Prostate gland (tissue), 2 donors: Measurements from ENCODE around the gene GDF2. TPM values are rescaled to one million over a fixed set of nuclear protein-coding genes. Genes with fewer than 3 reads are reported as not detected.

Source experiments
- DNase-seq: peaks from one replicate; pipeline ENCODE4 v3.0.0-alpha.2; 2019; ENCODE audit warnings: low spot score
- H3K27ac ChIP-seq, 2 donors: fragments of 200-600 bp; sonication (generic); 2 replicates each; pipeline ENCODE4 v1.5.1; 2017 to 2019
- H3K27me3 ChIP-seq: fragments of 200-600 bp; sonication (generic); replicated peaks from 2 replicates; pipeline ENCODE4 v1.5.1; 2019; ENCODE audit not compliant: insufficient read depth
- H3K36me3 ChIP-seq, 2 donors: fragments of 200-600 bp; sonication (generic); 1 replicate in 1 of 2; 2 replicates in 1 of 2; pipeline versions ENCODE4 v1.5.1 to v1.8.1; 2017 to 2019
- H3K4me1 ChIP-seq: fragments of 200-600 bp; sonication (generic); replicated peaks from 2 replicates; pipeline ENCODE4 v1.5.1; 2019
- H3K4me3 ChIP-seq, 2 donors: fragments of 200-600 bp; sonication (generic); 2 replicates each; pipeline ENCODE4 v1.5.1; 2017 to 2019
- H3K9me3 ChIP-seq: fragments of 200-600 bp; sonication (generic); 2 replicates; pipeline ENCODE4 v1.5.1; 2017
- CTCF ChIP-seq, 4 experiments: fragments of 200-600 bp in 2 of 4; fragments of 450-650 bp in 2 of 4; sonication (generic) in 2 of 4; IDR thresholded peaks; 1 replicate in 3 of 4; 2 replicates in 1 of 4; pipeline ENCODE4 v1.5.1; 2016 to 2019; ENCODE audit warnings: antibody characterized with exemption in 4 of 4, mild to moderate bottlenecking in 2 of 4, moderate library complexity in 2 of 4
- POLR2A ChIP-seq: fragments of 450-650 bp; IDR thresholded peaks from one replicate; pipeline ENCODE4 v1.6.1; 2016; ENCODE audit warnings: antibody characterized with exemption, mild to moderate bottlenecking
- POLR2AphosphoS5 ChIP-seq: sonication (generic); formaldehyde crosslinking; IDR thresholded peaks from one replicate; pipeline ENCODE4 v1.6.1; 2017; ENCODE audit warnings: antibody characterized with exemption
- WGBS: methylation state at CpG from one replicate; pipeline ENCODE4 v1.1.5; 2018; 5-methylcytosine and 5-hydroxymethylcytosine counted together
- intact Hi-C: fragments of 100-400 bp; cut with DNase I; formaldehyde crosslinking; loops from one replicate; pipeline ENCODE4 v1.14.2; 2022
- total RNA-seq, 2 donors: library from RNA; depleted of rRNA; stranded (reverse); fragments of >200 nt; gene quantifications; one replicate each; pipeline ENCODE4 v1.1.0, GENCODE V29; 2016

The GDF2 gene
- total RNA-seq, 2 donors from 2014 or later, result not detected

GRCh38 chr10:47374611-47375536 lies 52.6 kb downstream of the GDF2 start:
- no peaks in the 10 kb centered on the region for H3K4me1 ChIP-seq
- no peaks in the 10 kb centered on the region for H3K36me3 ChIP-seq
- intact Hi-C loops, result no loop called here
- H3K9me3 ChIP-seq, result no peaks in the 10 kb centered on the region
- H3K4me3 ChIP-seq, result no peak overlapping the region
- H3K27me3 ChIP-seq, result no peaks in the 10 kb centered on the region
- no peak overlapping the region for H3K27ac ChIP-seq
- 58% methylated on average over 12 of the region's 12 CpGs for WGBS
- no peak for DNase-seq
- TF ChIP-seq CTCF (IDR thresholded peaks at IDR 0.05) (no peak), POLR2AphosphoS5 (no peak), POLR2A (no peak)

GRCh38 chr10:47376522-47377220 lies 54.4 kb downstream of the GDF2 start:
- Histone ChIP-seq H3K27me3 (no peaks in the 10 kb centered on the region), H3K4me3 (no peak overlapping the region), H3K27ac (no peak overlapping the region), H3K4me1 (no peaks in the 10 kb centered on the region), H3K36me3 (no peaks in the 10 kb centered on the region), H3K9me3 (no peaks in the 10 kb centered on the region)
- 85% methylated on average over 10 of the region's 10 CpGs for WGBS
- TF ChIP-seq CTCF (IDR thresholded peaks at IDR 0.05) (no peak), POLR2AphosphoS5 (no peak), POLR2A (no peak)
- no peak for DNase-seq
- intact Hi-C loops, result no loop called here

Other genes starting within 250 kb of the GDF2 start
- 10 to 100 TPM in 1 of 2 donors, under 1 TPM in 1; 0.32 to 28.0 TPM for gene GDF10, start 22.3 kb upstream of the GDF2 start, total RNA-seq
- gene RBP3, start 25.9 kb downstream of the GDF2 start, total RNA-seq, result not detected
- 1 to 10 TPM; 1.5 to 1.9 TPM for gene ZNF488, start 61.8 kb downstream of the GDF2 start, total RNA-seq
- gene ANXA8, start 161.7 kb downstream of the GDF2 start, total RNA-seq, result 10 to 100 TPM in 1 of 2 donors, 1 to 10 TPM in 1; 8.2 to 13.9 TPM
- not detected for gene FAM25G, start 169.2 kb downstream of the GDF2 start, total RNA-seq
- gene AGAP9, start 201.2 kb downstream of the GDF2 start, total RNA-seq, result 1 to 10 TPM; 6.8 to 9.5 TPM